Kidney (tissue), 14 donors: Measurements from ENCODE around the gene RERE. TPM values are rescaled to one million over a fixed set of nuclear protein-coding genes. Genes with fewer than 3 reads are reported as not detected.

ENCODE experiments used
- DNase-seq, 5 donors: peaks; one replicate each; pipeline ENCODE4 v3.0.0-alpha.2; 2013 to 2020
- FAIRE-seq: peaks from 2 replicates; lab custom pipeline; 2012; peaks lifted over from hg19 to GRCh38; lab: Jason Lieb, UNC
- H3K27ac ChIP-seq, 2 donors: one replicate each; pipeline ENCODE4 v1.7.0; 2013; ENCODE audit warnings: low read depth in 2 of 2, low read length in 2 of 2, inconsistent platforms in 1 of 2
- H3K27me3 ChIP-seq: one replicate; pipeline ENCODE4 v1.7.1; 2013; ENCODE audit warnings: low read length, inconsistent platforms; ENCODE audit not compliant: control insufficient read depth, insufficient read depth
- H3K36me3 ChIP-seq, 3 donors: one replicate each; pipeline versions ENCODE4 v1.7.0 to v1.7.1; 2013; ENCODE audit warnings: low read length in 3 of 3, control low read depth in 1 of 3, inconsistent platforms in 1 of 3; ENCODE audit not compliant: insufficient read depth in 3 of 3, control insufficient read depth in 2 of 3
- H3K4me1 ChIP-seq, 3 donors: one replicate each; pipeline versions ENCODE4 v1.7.0 to v1.7.1; 2013; ENCODE audit warnings: low read length in 3 of 3, inconsistent platforms in 1 of 3, low read depth in 1 of 3; ENCODE audit not compliant: control insufficient read depth in 2 of 3, insufficient read depth in 2 of 3
- H3K4me3 ChIP-seq, 3 donors: one replicate each; pipeline versions ENCODE4 v1.7.0 to v1.8.1; 2013; ENCODE audit warnings: low read length in 3 of 3, control low read depth in 1 of 3, inconsistent platforms in 1 of 3
- H3K9ac ChIP-seq, 3 donors: one replicate each; pipeline versions ENCODE4 v1.7.0 to v1.7.1; 2013; ENCODE audit warnings: low read length in 3 of 3, control low read depth in 1 of 3, inconsistent platforms in 1 of 3
- H3K9me3 ChIP-seq, 3 donors: one replicate each; pipeline versions ENCODE4 v1.7.0 to v1.7.1; 2013; ENCODE audit warnings: low read length in 3 of 3, control low read depth in 1 of 3, inconsistent platforms in 1 of 3; ENCODE audit not compliant: control insufficient read depth in 2 of 3, insufficient read depth in 1 of 3
- CTCF ChIP-seq: IDR thresholded peaks from 3 replicates; pipeline ENCODE4 v1.5.1; 2012; ENCODE audit warnings: mild to moderate bottlenecking, moderate library complexity, borderline replicate concordance; ENCODE audit not compliant: insufficient read depth; ENCODE audit errors: extremely low read depth
- intact Hi-C: fragments of 100-400 bp; cut with DNase I; formaldehyde crosslinking; loops from one replicate; pipeline ENCODE4 v1.11.1; 2022
- polyA plus RNA-seq: library from polyadenylated mRNA; stranded (reverse); fragments of 350-450 nt; fragmentation: Illumina TruSeq; extraction: RNeasy Lipid Tissue Mini Kit (QIAGEN cat#74804); gene quantifications from one replicate; pipeline ENCODE4 v1.2.3, GENCODE V29; 2014; ENCODE audit warnings: low read depth, low replicate concordance; ENCODE audit not compliant: insufficient read depth
- total RNA-seq: library from RNA; stranded (reverse); fragmentation: NEBNext Ultra II Directional; extraction: Animal tissue kit (Norgen Biotek cat#: 25700); gene quantifications from one replicate; pipeline ENCODE4 v1.2.1, GENCODE V29; 2021
- donor health status: control.
- donor health status: control.
- donor health status: control.
- donor health status: control.
- donor health status: control.
- donor health status: DM: yes; HTN: yes; CAD: no.
- donor health status: Normal renal cell carcinoma (clear cell type).

The RERE gene
- total and polyA plus RNA-seq, 2 donors from 2014 or later: 37.2 to 176 TPM

- intact Hi-C loops: no loop called here
- Histone ChIP-seq H3K4me1 (peaks cover 0 to 2% (median 2%) of the 10 kb centered on the region in 3 donors), H3K27me3 (no peaks in the 10 kb centered on the region), H3K9ac (no peak overlapping the region), H3K27ac (no peak overlapping the region), H3K4me3 (no peak overlapping the region), H3K9me3 (no peaks in the 10 kb centered on the region), H3K36me3 (no peaks in the 10 kb centered on the region)
- TF ChIP-seq CTCF: no peak
- peak in 3 of 5 donors; percentile 39 to 54 (median 48) for DNase-seq
- no peak for FAIRE-seq
Observed at GRCh38 chr1:8718850-8719361, 98.5 kb downstream of the RERE start.

DNA sequence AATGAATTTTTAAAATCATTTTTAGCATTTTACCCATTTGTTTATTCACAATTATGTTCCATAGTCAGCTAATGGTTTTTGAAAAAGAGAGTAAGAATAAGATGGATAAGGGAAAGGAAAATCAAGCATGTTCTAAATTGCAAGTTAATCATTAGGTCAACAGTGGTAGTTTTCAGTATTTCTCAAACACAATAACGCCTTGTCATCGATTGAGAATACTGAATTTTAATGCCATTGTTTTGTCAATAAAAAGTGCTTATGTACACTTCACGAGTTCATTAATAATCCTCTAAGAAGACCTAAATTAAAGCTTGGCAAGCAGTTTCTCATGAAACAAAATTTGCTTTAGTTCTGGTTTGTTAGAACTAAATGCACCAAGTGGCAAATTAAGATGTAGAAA, 100.3 kb downstream of the RERE start:
- intact Hi-C loops: no loop called here
- Histone ChIP-seq H3K9ac (no peak overlapping the region), H3K4me1 (peaks cover 2 to 7% (median 4%) of the 10 kb centered on the region in 3 donors), H3K9me3 (no peaks in the 10 kb centered on the region), H3K27me3 (no peaks in the 10 kb centered on the region), H3K4me3 (no peak overlapping the region), H3K27ac (no peak overlapping the region), H3K36me3 (no peaks in the 10 kb centered on the region)
- DNase-seq (no peak), FAIRE-seq (no peak)
- TF ChIP-seq CTCF: no peak

GRCh38 chr1:8716238-8716637, 101.2 kb downstream of the RERE start:
- peaks cover 5 to 12% (median 9%) of the 10 kb centered on the region in 3 donors for H3K4me1 ChIP-seq
- intact Hi-C loops: no loop called here
- no peak overlapping the region for H3K9ac ChIP-seq
- H3K4me3 ChIP-seq: no peak overlapping the region
- no peak overlapping the region for H3K27ac ChIP-seq
- no peaks in the 10 kb centered on the region for H3K9me3 ChIP-seq
- FAIRE-seq (no peak), DNase-seq (no peak)
- no peak for TF ChIP-seq CTCF
- no peaks in the 10 kb centered on the region for H3K36me3 ChIP-seq
- no peaks in the 10 kb centered on the region for H3K27me3 ChIP-seq

- Histone ChIP-seq H3K9ac (no peak overlapping the region), H3K4me3 (no peak overlapping the region), H3K36me3 (no peaks in the 10 kb centered on the region), H3K4me1 (peaks cover 5 to 12% (median 9%) of the 10 kb centered on the region in 3 donors), H3K27me3 (no peaks in the 10 kb centered on the region), H3K9me3 (no peaks in the 10 kb centered on the region), H3K27ac (no peak overlapping the region)
- TF ChIP-seq CTCF: no peak
- intact Hi-C loops: no loop called here
- DNase-seq (no peak), FAIRE-seq (no peak)
Observed at GRCh38 chr1:8714173-8714572, 103.3 kb downstream of the RERE start.
